Measurements from ENCODE around the gene HDGFL2. TPM values are rescaled to one million over a fixed set of nuclear protein-coding genes. Genes with fewer than 3 reads are reported as not detected.

The HDGFL2 gene
- total and polyA plus RNA-seq, 2 of the 8 experiments (the other 6 are each of a cell fraction or from before 2014, with no cell fraction given): 31.1 to 106 TPM

GRCh38 chr19:4446704-4447200 is 25.3 kb upstream of the HDGFL2 start:
- POLR2A ChIA-PET (ENCODE audit: partially characterized antibody): interaction anchor here (0.9 to 58.1 kb wide), 6 partner anchors 9 to 143 kb away, joined by 3 to 1590 read pairs (median 3); partner anchors contain the start of genes CHAF1A, FSD1, SH3GL1 and UBXN6
- TF ChIP-seq JUND (IDR thresholded peaks at IDR 0.05; ENCODE audit: low read length) (no peak), CEBPB (IDR thresholded peaks at IDR 0.05; ENCODE audit: low read depth, low read length) (no peak), HDAC6 (IDR thresholded peaks at IDR 0.05; ENCODE audit: low read depth, low read length) (no peak), CTBP2 (IDR thresholded peaks at IDR 0.05; ENCODE audit: borderline replicate concordance, insufficient read depth, insufficient read length, low read length) (no peak), SAP30 (IDR thresholded peaks at IDR 0.05; ENCODE audit: insufficient read depth, insufficient replicate concordance, low read length) (no peak), KDM4A (IDR thresholded peaks at IDR 0.05; ENCODE audit: low read depth, low read length, severe bottlenecking) (no peak), ASH2L (IDR thresholded peaks at IDR 0.05; ENCODE audit: low read length) (no peak), PHF8 (conservative IDR thresholded peaks at IDR 0.05; ENCODE audit: low read depth, low read length) (no peak), POU5F1 (IDR thresholded peaks at IDR 0.05; ENCODE audit: low read depth, low read length) (no peak), RAD21 (IDR thresholded peaks at IDR 0.05 in 1 of 2, conservative IDR thresholded peaks at IDR 0.05 in 1 of 2; ENCODE audit: low read depth in 2 of 2, low read length in 2 of 2) (no peak), ZNF274 (IDR thresholded peaks at IDR 0.05; ENCODE audit: borderline replicate concordance, extremely low read depth, low read length) (no peak), TAF1 (IDR thresholded peaks at IDR 0.05; ENCODE audit: low read depth, low read length) (no peak), FOSL1 (IDR thresholded peaks at IDR 0.05; ENCODE audit: insufficient read depth, low read depth, low read length) (no peak)

More at GRCh38 chr19:4446704-4447200, 25.3 kb upstream of the HDGFL2 start:
- no peak overlapping the region for H4K5ac ChIP-seq (ENCODE audit: insufficient read length, low read depth, low read length)
- no peak overlapping the region for H2BK120ac ChIP-seq (replicated peaks; ENCODE audit: low read depth, low read length)
- no peaks in the 10 kb centered on the region; the same call in 1 of the 2 replicates for H3K79me1 ChIP-seq (ENCODE audit: low read depth, low read length)
- H3K23me2 ChIP-seq (ENCODE audit: low read depth, low read length): no peaks in the 10 kb centered on the region
- H3K27ac ChIP-seq (ENCODE audit: low read depth, low read length): no peak overlapping the region
- no peak for DNase-seq (ENCODE audit: low read depth in 1 of 2, low spot score in 2 of 2)
- H3K36me3 ChIP-seq (ENCODE audit: control insufficient read depth in 2 of 4, insufficient read depth in 4 of 4, low read length in 3 of 4): peaks cover 15 to 36% (median 27%) of the 10 kb centered on the region in 4 experiments; a peak in 7 of 8 replicates
- H3K4ac ChIP-seq (replicated peaks; ENCODE audit: insufficient read length, low read depth, low read length): no peak overlapping the region
- H2AFZ ChIP-seq (ENCODE audit: low read length): no peak overlapping the region
- H3K56ac ChIP-seq (replicated peaks; ENCODE audit: insufficient read length, low read depth, low read length): no peak overlapping the region
- H3K9me3 ChIP-seq (ENCODE audit: insufficient read depth in 2 of 2, low read depth in 1 of 2, low read length in 1 of 2): no peaks in the 10 kb centered on the region
- FAIRE-seq: no peak
- 0 out of 2 replicates have a peak overlapping the region, but pooled peaks have one; percentile 28 for H4K8ac ChIP-seq (ENCODE audit: extremely low read depth, insufficient read depth, low read length)
- no peak overlapping the region for H3K18ac ChIP-seq (ENCODE audit: extremely low read depth, low read length)
- peaks cover 0 to 2% (median 0%) of the 10 kb centered on the region in 4 experiments; a peak in 4 of 7 replicates for H3K4me1 ChIP-seq (replicated peaks in 1 of 4; ENCODE audit: control insufficient read depth in 3 of 4, insufficient read depth in 4 of 4, low read length in 3 of 4)
- H3K9ac ChIP-seq (replicated peaks in 1 of 4; ENCODE audit: extremely low read depth in 1 of 4, low read depth in 3 of 4, low read length in 3 of 4): no peak overlapping the region
- H2BK20ac ChIP-seq (ENCODE audit: low read length): no peak overlapping the region
- H3K4me3 ChIP-seq (ENCODE audit: extremely low read depth in 1 of 4, insufficient read depth in 2 of 4, low read depth in 3 of 4, low read length in 4 of 4): no peak overlapping the region
- H4K20me1 ChIP-seq (replicated peaks in 1 of 2; ENCODE audit: control insufficient read depth in 1 of 2, insufficient read depth in 2 of 2, low read length in 2 of 2): peaks cover 13 to 33% of the 10 kb centered on the region in 2 experiments
- H3K79me2 ChIP-seq (ENCODE audit: control insufficient read depth in 1 of 2, insufficient read depth in 2 of 2, low read length in 2 of 2): no peaks in the 10 kb centered on the region
- no peak overlapping the region for H3K4me2 ChIP-seq (ENCODE audit: insufficient read depth in 1 of 2, low read depth in 2 of 2, low read length in 2 of 2)
- H2AK5ac ChIP-seq (ENCODE audit: low read depth, low read length): no peak overlapping the region
- H2BK15ac ChIP-seq (ENCODE audit: low read length): no peak overlapping the region
- no peak overlapping the region for H2BK5ac ChIP-seq (ENCODE audit: low read depth, low read length)
- WGBS, 2 experiments (ENCODE audit: extremely low coverage in 1 of 2, insufficient coverage in 1 of 2, insufficient read length in 1 of 2, insufficient replicate concordance in 2 of 2, low coverage in 1 of 2, low lambda C conversion rate in 2 of 2, missing lambda C conversion rate in 1 of 2): 86% methylated on average over 12 of the region's 15 CpGs; no CpG with 5 or more reads in 1 of the 2 experiments
- H3K27me3 ChIP-seq (replicated peaks in 1 of 4; ENCODE audit: control insufficient read depth in 3 of 4, extremely low read depth in 1 of 4, insufficient read depth in 3 of 4, low read length in 3 of 4): no peaks in the 10 kb centered on the region
- no peak overlapping the region for H2BK12ac ChIP-seq (ENCODE audit: low read depth, low read length)
- no peak overlapping the region for H4K91ac ChIP-seq (replicated peaks; ENCODE audit: insufficient read length, low read length)
- H3K23ac ChIP-seq (ENCODE audit: insufficient read length): no peak overlapping the region
- no peak overlapping the region for H3K14ac ChIP-seq (ENCODE audit: insufficient read length)
- CTCF ChIA-PET (ENCODE audit: partially characterized antibody): interaction anchor here (1.1 to 1.2 kb wide), 2 partner anchors 18 to 187 kb away, joined by 3 to 4 read pairs; no protein-coding TSS in a partner anchor
